Stimulated activated memory B cell treated with anti-CD40 and anti-IgM and Interleukin-4, amounts not matched to agents 10 μg/mL and 1 μg/mL and 100 μg/mL, for 72 hours (primary cell): ENCODE measurements around the gene DOCK1.

Source experiments
- ATAC-seq: fragments of 150-1000 bp; cut with Tn5 transposase; 2 replicates; pipeline ENCODE4 v1.10.0; 2021
- H3K27ac Mint-ChIP-seq: one replicate; pipeline ENCODE4 v1.8.0; 2022; ENCODE audit warnings: mild to moderate bottlenecking, mixed read lengths
- H3K27me3 Mint-ChIP-seq: one replicate; pipeline ENCODE4 v1.8.0; 2022; ENCODE audit warnings: mixed read lengths
- H3K36me3 Mint-ChIP-seq: one replicate; pipeline ENCODE4 v1.8.0; 2022; ENCODE audit warnings: mixed read lengths
- H3K4me1 Mint-ChIP-seq: one replicate; pipeline ENCODE4 v1.8.0; 2022; ENCODE audit warnings: mixed read lengths
- H3K4me3 Mint-ChIP-seq: one replicate; pipeline ENCODE4 v1.8.0; 2022; ENCODE audit warnings: mild to moderate bottlenecking, moderate library complexity, mixed read lengths
- H3K9me3 Mint-ChIP-seq: one replicate; pipeline ENCODE4 v1.8.0; 2022; ENCODE audit warnings: mixed read lengths

DOCK1 gene

GRCh38 chr10:126946746-126947145 lies 41.5 kb downstream of the DOCK1 start:
- H3K9me3 Mint-ChIP-seq = peaks cover 8% of the 10 kb centered on the region
- no peaks in the 10 kb centered on the region for H3K27me3 Mint-ChIP-seq
- no peak overlapping the region for H3K4me3 Mint-ChIP-seq
- no peak overlapping the region for H3K27ac Mint-ChIP-seq
- H3K4me1 Mint-ChIP-seq = no peaks in the 10 kb centered on the region
- H3K36me3 Mint-ChIP-seq = no peaks in the 10 kb centered on the region
- no peak for ATAC-seq

- ATAC-seq = no peak
- Mint-ChIP-seq H3K4me3 (no peak overlapping the region), H3K36me3 (no peaks in the 10 kb centered on the region), H3K27me3 (no peaks in the 10 kb centered on the region), H3K27ac (no peak overlapping the region), H3K4me1 (no peaks in the 10 kb centered on the region), H3K9me3 (peaks cover 8% of the 10 kb centered on the region)
Observed at GRCh38 chr10:126948355-126949160, 43.3 kb downstream of the DOCK1 start.

- H3K27me3 Mint-ChIP-seq = no peaks in the 10 kb centered on the region
- no peak overlapping the region for H3K27ac Mint-ChIP-seq
- peaks cover 5% of the 10 kb centered on the region for H3K9me3 Mint-ChIP-seq
- ATAC-seq = no peak
- no peak overlapping the region for H3K4me3 Mint-ChIP-seq
- H3K4me1 Mint-ChIP-seq = no peaks in the 10 kb centered on the region
- H3K36me3 Mint-ChIP-seq = no peaks in the 10 kb centered on the region
Observed at GRCh38 chr10:126949161-126949503, 43.9 kb downstream of the DOCK1 start.

- ATAC-seq = no peak
- Mint-ChIP-seq H3K4me1 (no peaks in the 10 kb centered on the region), H3K36me3 (no peaks in the 10 kb centered on the region), H3K27me3 (no peaks in the 10 kb centered on the region), H3K27ac (no peak overlapping the region), H3K4me3 (no peak overlapping the region), H3K9me3 (no peaks in the 10 kb centered on the region)
Observed at GRCh38 chr10:126950401-126951105, 45.3 kb downstream of the DOCK1 start.

GRCh38 chr10:126953886-126954285 lies 48.7 kb downstream of the DOCK1 start:
- Mint-ChIP-seq H3K9me3 (no peaks in the 10 kb centered on the region), H3K4me1 (no peaks in the 10 kb centered on the region), H3K36me3 (no peaks in the 10 kb centered on the region), H3K4me3 (no peak overlapping the region), H3K27me3 (no peaks in the 10 kb centered on the region), H3K27ac (no peak overlapping the region)
- no peak for ATAC-seq

GRCh38 chr10:126955396-126955795 lies 50.2 kb downstream of the DOCK1 start:
- H3K36me3 Mint-ChIP-seq = no peaks in the 10 kb centered on the region
- no peaks in the 10 kb centered on the region for H3K27me3 Mint-ChIP-seq
- no peak overlapping the region for H3K27ac Mint-ChIP-seq
- H3K9me3 Mint-ChIP-seq = no peaks in the 10 kb centered on the region
- ATAC-seq = no peak
- no peak overlapping the region for H3K4me3 Mint-ChIP-seq
- no peaks in the 10 kb centered on the region for H3K4me1 Mint-ChIP-seq

GRCh38 chr10:126955934-126956711 lies 50.9 kb downstream of the DOCK1 start:
- Mint-ChIP-seq H3K27me3 (no peaks in the 10 kb centered on the region), H3K4me3 (no peak overlapping the region), H3K9me3 (no peaks in the 10 kb centered on the region), H3K4me1 (no peaks in the 10 kb centered on the region), H3K36me3 (no peaks in the 10 kb centered on the region), H3K27ac (no peak overlapping the region)
- no peak for ATAC-seq

- no peak overlapping the region for H3K4me3 Mint-ChIP-seq
- H3K4me1 Mint-ChIP-seq = no peaks in the 10 kb centered on the region
- no peaks in the 10 kb centered on the region for H3K36me3 Mint-ChIP-seq
- no peaks in the 10 kb centered on the region for H3K27me3 Mint-ChIP-seq
- no peaks in the 10 kb centered on the region for H3K9me3 Mint-ChIP-seq
- H3K27ac Mint-ChIP-seq = no peak overlapping the region
- no peak for ATAC-seq
Observed at GRCh38 chr10:126956712-126957108, 51.5 kb downstream of the DOCK1 start.

- Mint-ChIP-seq H3K27me3 (no peaks in the 10 kb centered on the region), H3K36me3 (no peaks in the 10 kb centered on the region), H3K9me3 (no peaks in the 10 kb centered on the region), H3K4me1 (no peaks in the 10 kb centered on the region), H3K27ac (no peak overlapping the region), H3K4me3 (no peak overlapping the region)
- no peak for ATAC-seq
Observed at GRCh38 chr10:126957111-126957510, 51.9 kb downstream of the DOCK1 start.

- no peak overlapping the region for H3K27ac Mint-ChIP-seq
- H3K4me1 Mint-ChIP-seq = no peaks in the 10 kb centered on the region
- H3K9me3 Mint-ChIP-seq = no peaks in the 10 kb centered on the region
- H3K4me3 Mint-ChIP-seq = no peak overlapping the region
- ATAC-seq = no peak
- no peaks in the 10 kb centered on the region for H3K36me3 Mint-ChIP-seq
- no peaks in the 10 kb centered on the region for H3K27me3 Mint-ChIP-seq
Observed at GRCh38 chr10:126959431-126959830, 54.2 kb downstream of the DOCK1 start.

GRCh38 chr10:126959906-126960685 lies 54.9 kb downstream of the DOCK1 start:
- Mint-ChIP-seq H3K9me3 (no peaks in the 10 kb centered on the region), H3K36me3 (no peaks in the 10 kb centered on the region)

GRCh38 chr10:126963354-126963753 lies 58.1 kb downstream of the DOCK1 start:
- no peaks in the 10 kb centered on the region for H3K9me3 Mint-ChIP-seq
- H3K36me3 Mint-ChIP-seq = no peaks in the 10 kb centered on the region
- H3K27ac Mint-ChIP-seq = no peak overlapping the region
- no peaks in the 10 kb centered on the region for H3K27me3 Mint-ChIP-seq
- ATAC-seq = no peak
- H3K4me1 Mint-ChIP-seq = no peaks in the 10 kb centered on the region
- H3K4me3 Mint-ChIP-seq = no peak overlapping the region

More at GRCh38 chr10:126959906-126960685, 54.9 kb downstream of the DOCK1 start:
- H3K4me3 Mint-ChIP-seq = no peak overlapping the region
- ATAC-seq = no peak
- H3K27me3 Mint-ChIP-seq = no peaks in the 10 kb centered on the region
- no peak overlapping the region for H3K27ac Mint-ChIP-seq
- H3K4me1 Mint-ChIP-seq = no peaks in the 10 kb centered on the region

GRCh38 chr10:126964190-126964589 lies 59.0 kb downstream of the DOCK1 start:
- H3K36me3 Mint-ChIP-seq = no peaks in the 10 kb centered on the region

GRCh38 chr10:126966938-126967337 lies 61.7 kb downstream of the DOCK1 start:
- no peaks in the 10 kb centered on the region for H3K9me3 Mint-ChIP-seq
- H3K36me3 Mint-ChIP-seq = no peaks in the 10 kb centered on the region
- no peak overlapping the region for H3K4me3 Mint-ChIP-seq
- no peak for ATAC-seq
- no peaks in the 10 kb centered on the region for H3K4me1 Mint-ChIP-seq
- H3K27me3 Mint-ChIP-seq = no peaks in the 10 kb centered on the region
- H3K27ac Mint-ChIP-seq = no peak overlapping the region

More at GRCh38 chr10:126964190-126964589, 59.0 kb downstream of the DOCK1 start:
- no peak for ATAC-seq
- Mint-ChIP-seq H3K4me1 (no peaks in the 10 kb centered on the region), H3K4me3 (no peak overlapping the region), H3K27ac (no peak overlapping the region), H3K9me3 (no peaks in the 10 kb centered on the region), H3K27me3 (no peaks in the 10 kb centered on the region)

- Mint-ChIP-seq H3K4me3 (no peak overlapping the region), H3K9me3 (no peaks in the 10 kb centered on the region), H3K36me3 (no peaks in the 10 kb centered on the region), H3K4me1 (no peaks in the 10 kb centered on the region), H3K27ac (no peak overlapping the region), H3K27me3 (no peaks in the 10 kb centered on the region)
- no peak for ATAC-seq
Observed at GRCh38 chr10:126969310-126969709, 64.1 kb downstream of the DOCK1 start.
